OCI-LY7 (cell line): ENCODE data around the gene CFAP99.

Experiments used
- EZH2phosphoT487 ChIP-seq: fragments of 200-600 bp; sonication (generic); IDR thresholded peaks from 2 replicates; pipeline ENCODE4 v1.6.1; 2018; ENCODE audit warnings: low read depth, borderline replicate concordance, mild to moderate bottlenecking, mixed run types, antibody characterized with exemption, low read length, moderate library complexity, mixed read lengths
- TF ChIP-seq, protein P1 (sequence below): fragments of 200-600 bp; sonication (generic); conservative IDR thresholded peaks from 2 replicates; pipeline ENCODE4 v1.5.1; 2014; ENCODE audit warnings: mild to moderate bottlenecking, antibody characterized with exemption, low read length, moderate library complexity, mixed read lengths

DNA sequence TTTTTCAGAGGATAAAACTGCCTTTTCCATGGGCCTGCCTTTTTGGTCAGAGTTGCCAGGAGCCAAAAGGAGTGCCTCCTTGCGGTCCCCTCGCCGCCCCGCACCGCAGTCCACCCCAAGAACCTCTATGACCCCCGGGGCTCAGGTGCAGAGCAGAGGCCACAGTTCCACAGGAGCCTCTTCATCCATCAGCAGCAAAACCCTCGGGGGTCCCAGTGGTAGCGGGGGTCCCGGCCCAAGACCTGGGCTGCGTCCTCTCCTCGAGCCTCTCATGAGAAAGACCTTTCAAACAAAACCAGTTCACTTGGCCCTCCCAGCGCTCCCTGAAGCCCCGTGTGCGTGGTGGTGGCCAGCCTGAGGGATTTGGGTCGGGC is 17.2 kb upstream of the CFAP99 start:
- TF ChIP-seq, protein P1, sequence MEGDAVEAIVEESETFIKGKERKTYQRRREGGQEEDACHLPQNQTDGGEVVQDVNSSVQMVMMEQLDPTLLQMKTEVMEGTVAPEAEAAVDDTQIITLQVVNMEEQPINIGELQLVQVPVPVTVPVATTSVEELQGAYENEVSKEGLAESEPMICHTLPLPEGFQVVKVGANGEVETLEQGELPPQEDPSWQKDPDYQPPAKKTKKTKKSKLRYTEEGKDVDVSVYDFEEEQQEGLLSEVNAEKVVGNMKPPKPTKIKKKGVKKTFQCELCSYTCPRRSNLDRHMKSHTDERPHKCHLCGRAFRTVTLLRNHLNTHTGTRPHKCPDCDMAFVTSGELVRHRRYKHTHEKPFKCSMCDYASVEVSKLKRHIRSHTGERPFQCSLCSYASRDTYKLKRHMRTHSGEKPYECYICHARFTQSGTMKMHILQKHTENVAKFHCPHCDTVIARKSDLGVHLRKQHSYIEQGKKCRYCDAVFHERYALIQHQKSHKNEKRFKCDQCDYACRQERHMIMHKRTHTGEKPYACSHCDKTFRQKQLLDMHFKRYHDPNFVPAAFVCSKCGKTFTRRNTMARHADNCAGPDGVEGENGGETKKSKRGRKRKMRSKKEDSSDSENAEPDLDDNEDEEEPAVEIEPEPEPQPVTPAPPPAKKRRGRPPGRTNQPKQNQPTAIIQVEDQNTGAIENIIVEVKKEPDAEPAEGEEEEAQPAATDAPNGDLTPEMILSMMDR, result no peak
- TF ChIP-seq EZH2phosphoT487, result no peak
